ENCODE results near the gene RBBP8NL.
"Not testable (repeated sequence)": the region's sequence is repeated elsewhere in the genome, so short reads cannot be mapped to it uniquely, and the experiment has no call there.

RBBP8NL gene

GRCh38 chr20:62441987-62442539 lies 14.7 kb upstream of the RBBP8NL start:
- no peak for DNase-seq (ENCODE audit: low read depth in 2 of 2)

GRCh38 chr20:62439218-62439617 lies 11.9 kb upstream of the RBBP8NL start:
- no peak for DNase-seq (ENCODE audit: low read depth in 2 of 2)

- DNase-seq (ENCODE audit: low read depth in 2 of 2), result no peak
Observed at GRCh38 chr20:62437927-62438326, 10.6 kb upstream of the RBBP8NL start.

- DNase-seq (ENCODE audit: low read depth in 2 of 2), result no peak
Observed at GRCh38 chr20:62437496-62437895, 10.2 kb upstream of the RBBP8NL start.

GRCh38 chr20:62436692-62437091 lies 9.4 kb upstream of the RBBP8NL start:
- no peak for DNase-seq (ENCODE audit: low read depth in 2 of 2)

- no peak for DNase-seq (ENCODE audit: low read depth in 2 of 2)
Observed at GRCh38 chr20:62433658-62434497, 6.5 kb upstream of the RBBP8NL start.

GRCh38 chr20:62430866-62431447 lies 3.6 kb upstream of the RBBP8NL start:
- DNase-seq (ENCODE audit: low read depth in 2 of 2), result no peak

- no peak for DNase-seq (ENCODE audit: low read depth in 2 of 2)
Observed at GRCh38 chr20:62430311-62430853, 3.0 kb upstream of the RBBP8NL start.

GRCh38 chr20:62429455-62430310 lies 2.3 kb upstream of the RBBP8NL start:
- no peak for DNase-seq (ENCODE audit: low read depth in 2 of 2)

GRCh38 chr20:62428396-62429295 lies 1.3 kb upstream of the RBBP8NL start:
- no peak for DNase-seq (ENCODE audit: low read depth in 2 of 2)

GRCh38 chr20:62428002-62428372 lies 648 bp upstream of the RBBP8NL start:
- DNase-seq (ENCODE audit: low read depth in 2 of 2), result no peak

- no peak for DNase-seq (ENCODE audit: low read depth in 2 of 2)
Observed at GRCh38 chr20:62426699-62427131, 624 bp downstream of the RBBP8NL start.

- DNase-seq (ENCODE audit: low read depth in 2 of 2), result not testable (repeated sequence)
Observed at GRCh38 chr20:62426059-62426348, 1.3 kb downstream of the RBBP8NL start.

- no peak for DNase-seq (ENCODE audit: low read depth in 2 of 2)
Observed at GRCh38 chr20:62425281-62426058, 1.9 kb downstream of the RBBP8NL start.

GRCh38 chr20:62424249-62425107 lies 2.9 kb downstream of the RBBP8NL start:
- DNase-seq (ENCODE audit: low read depth in 2 of 2), result no peak

GRCh38 chr20:62423326-62423706 lies 4.0 kb downstream of the RBBP8NL start:
- DNase-seq (ENCODE audit: low read depth in 2 of 2), result no peak

- no peak for DNase-seq (ENCODE audit: low read depth in 2 of 2)
Observed at GRCh38 chr20:62422636-62423325, 4.6 kb downstream of the RBBP8NL start.

- no peak for DNase-seq (ENCODE audit: low read depth in 2 of 2)
Observed at GRCh38 chr20:62421716-62421990, 5.7 kb downstream of the RBBP8NL start.
